SH-SY5Y (cell line): ENCODE results near the gene CRBN.

Experiments used
- GATA2 ChIP-seq: IDR thresholded peaks from 2 replicates; pipeline ENCODE4 v1.6.1; 2011; ENCODE audit warnings: mild to moderate bottlenecking, low read depth, low read length
- GATA3 ChIP-seq: IDR thresholded peaks from 2 replicates; pipeline ENCODE4 v1.6.1; 2011; ENCODE audit warnings: low read depth, mild to moderate bottlenecking, low read length, moderate library complexity

DNA sequence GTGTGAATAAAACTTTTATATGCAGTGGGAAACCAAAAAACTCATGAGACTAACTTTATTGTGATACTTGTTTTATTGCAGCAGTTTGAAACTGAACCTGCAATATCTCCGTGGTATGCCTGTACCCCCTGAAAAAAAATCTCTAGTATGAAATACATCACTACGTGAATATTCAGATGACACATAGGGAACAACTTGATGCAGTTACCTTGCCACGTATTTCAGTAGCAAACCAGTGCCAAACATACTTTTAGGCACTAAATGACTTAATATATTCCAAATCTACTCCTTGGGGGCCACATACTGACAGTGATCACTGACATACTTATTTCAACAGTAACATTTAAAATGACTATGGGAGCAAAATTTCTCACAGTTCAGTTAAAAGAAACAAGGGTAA lies 13.8 kb downstream of the CRBN start:
- no peak for TF ChIP-seq GATA2
- TF ChIP-seq GATA3, result no peak
